Ishikawa (cell line): ENCODE results near the gene BLID.

Source experiments
- CEBPB ChIP-seq: IDR thresholded peaks from 2 replicates; pipeline ENCODE4 v1.6.1; 2012
- CREB1 ChIP-seq: IDR thresholded peaks from 2 replicates; pipeline ENCODE4 v1.6.1; 2012; ENCODE audit warnings: low read depth
- EP300 ChIP-seq: IDR thresholded peaks from 2 replicates; pipeline ENCODE4 v1.6.1; 2012; ENCODE audit warnings: borderline replicate concordance
- NFIC ChIP-seq: IDR thresholded peaks from 2 replicates; pipeline ENCODE4 v1.6.1; 2012
- RAD21 ChIP-seq: IDR thresholded peaks from 2 replicates; pipeline ENCODE4 v1.6.1; 2012; ENCODE audit warnings: low read depth
- TAF1 ChIP-seq: IDR thresholded peaks from 2 replicates; pipeline ENCODE4 v1.6.1; 2012; ENCODE audit warnings: low read depth, mild to moderate bottlenecking
- TCF12 ChIP-seq: IDR thresholded peaks from 2 replicates; pipeline ENCODE4 v1.6.1; 2012; ENCODE audit warnings: low read depth
- TEAD4 ChIP-seq: IDR thresholded peaks from 2 replicates; pipeline ENCODE4 v1.6.1; 2012
- YY1 ChIP-seq: IDR thresholded peaks from 2 replicates; pipeline ENCODE4 v1.6.1; 2012; ENCODE audit warnings: low read depth
- ZBTB7A ChIP-seq: IDR thresholded peaks from 2 replicates; pipeline ENCODE4 v1.6.1; 2012; ENCODE audit warnings: low read depth
- TF ChIP-seq, protein P1 (sequence below): IDR thresholded peaks from 2 replicates; pipeline ENCODE4 v1.6.1; 2012; ENCODE audit warnings: low read depth, mild to moderate bottlenecking
- TF ChIP-seq, protein P2 (sequence below): IDR thresholded peaks from 2 replicates; pipeline ENCODE4 v1.6.1; 2012
- TF ChIP-seq, protein P3 (sequence below): IDR thresholded peaks from 2 replicates; pipeline ENCODE4 v1.6.1; 2012

DNA sequence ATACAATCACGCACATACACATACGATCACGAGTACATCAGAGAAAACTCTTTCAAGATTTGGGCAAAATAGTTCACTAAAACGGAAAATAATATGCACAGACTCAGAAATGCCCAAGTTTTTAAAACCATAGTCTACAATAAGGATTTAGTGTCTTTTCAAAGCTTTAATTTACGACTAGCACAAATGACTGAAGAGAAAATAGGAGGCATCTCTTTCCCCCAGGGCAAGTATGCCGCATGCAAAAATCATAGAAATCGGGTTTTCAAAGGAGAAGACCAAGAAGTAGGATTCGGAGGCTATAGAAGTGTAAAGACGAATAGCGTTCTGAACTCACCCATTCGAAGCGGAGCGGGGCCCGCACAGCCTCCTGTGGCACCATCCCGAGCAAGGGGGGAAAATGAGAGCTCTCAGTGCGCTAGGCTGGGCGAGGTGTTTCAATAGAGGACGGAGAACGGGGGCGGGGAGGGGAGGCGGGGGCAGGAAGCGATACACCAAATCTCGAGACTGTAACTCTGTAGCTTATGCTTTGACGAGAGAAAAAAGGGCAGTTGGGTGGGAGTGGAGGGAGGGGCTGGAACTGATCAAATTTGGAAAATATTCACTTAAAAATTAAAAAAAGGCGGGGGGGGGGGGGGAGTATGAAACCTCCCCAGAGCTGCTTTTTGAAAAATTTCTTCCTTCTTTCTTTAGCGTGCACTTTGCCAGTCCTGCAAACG lies 15.8 kb downstream of the BLID start:
- TF ChIP-seq, protein P1, sequence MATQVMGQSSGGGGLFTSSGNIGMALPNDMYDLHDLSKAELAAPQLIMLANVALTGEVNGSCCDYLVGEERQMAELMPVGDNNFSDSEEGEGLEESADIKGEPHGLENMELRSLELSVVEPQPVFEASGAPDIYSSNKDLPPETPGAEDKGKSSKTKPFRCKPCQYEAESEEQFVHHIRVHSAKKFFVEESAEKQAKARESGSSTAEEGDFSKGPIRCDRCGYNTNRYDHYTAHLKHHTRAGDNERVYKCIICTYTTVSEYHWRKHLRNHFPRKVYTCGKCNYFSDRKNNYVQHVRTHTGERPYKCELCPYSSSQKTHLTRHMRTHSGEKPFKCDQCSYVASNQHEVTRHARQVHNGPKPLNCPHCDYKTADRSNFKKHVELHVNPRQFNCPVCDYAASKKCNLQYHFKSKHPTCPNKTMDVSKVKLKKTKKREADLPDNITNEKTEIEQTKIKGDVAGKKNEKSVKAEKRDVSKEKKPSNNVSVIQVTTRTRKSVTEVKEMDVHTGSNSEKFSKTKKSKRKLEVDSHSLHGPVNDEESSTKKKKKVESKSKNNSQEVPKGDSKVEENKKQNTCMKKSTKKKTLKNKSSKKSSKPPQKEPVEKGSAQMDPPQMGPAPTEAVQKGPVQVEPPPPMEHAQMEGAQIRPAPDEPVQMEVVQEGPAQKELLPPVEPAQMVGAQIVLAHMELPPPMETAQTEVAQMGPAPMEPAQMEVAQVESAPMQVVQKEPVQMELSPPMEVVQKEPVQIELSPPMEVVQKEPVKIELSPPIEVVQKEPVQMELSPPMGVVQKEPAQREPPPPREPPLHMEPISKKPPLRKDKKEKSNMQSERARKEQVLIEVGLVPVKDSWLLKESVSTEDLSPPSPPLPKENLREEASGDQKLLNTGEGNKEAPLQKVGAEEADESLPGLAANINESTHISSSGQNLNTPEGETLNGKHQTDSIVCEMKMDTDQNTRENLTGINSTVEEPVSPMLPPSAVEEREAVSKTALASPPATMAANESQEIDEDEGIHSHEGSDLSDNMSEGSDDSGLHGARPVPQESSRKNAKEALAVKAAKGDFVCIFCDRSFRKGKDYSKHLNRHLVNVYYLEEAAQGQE, result no peak
- TF ChIP-seq CREB1, result no peak
- TF ChIP-seq, protein P2, sequence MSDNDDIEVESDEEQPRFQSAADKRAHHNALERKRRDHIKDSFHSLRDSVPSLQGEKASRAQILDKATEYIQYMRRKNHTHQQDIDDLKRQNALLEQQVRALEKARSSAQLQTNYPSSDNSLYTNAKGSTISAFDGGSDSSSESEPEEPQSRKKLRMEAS, result no peak
- TF ChIP-seq ZBTB7A, result no peak
- TF ChIP-seq EP300, result no peak
- TF ChIP-seq TEAD4, result no peak
- TF ChIP-seq, protein P3, sequence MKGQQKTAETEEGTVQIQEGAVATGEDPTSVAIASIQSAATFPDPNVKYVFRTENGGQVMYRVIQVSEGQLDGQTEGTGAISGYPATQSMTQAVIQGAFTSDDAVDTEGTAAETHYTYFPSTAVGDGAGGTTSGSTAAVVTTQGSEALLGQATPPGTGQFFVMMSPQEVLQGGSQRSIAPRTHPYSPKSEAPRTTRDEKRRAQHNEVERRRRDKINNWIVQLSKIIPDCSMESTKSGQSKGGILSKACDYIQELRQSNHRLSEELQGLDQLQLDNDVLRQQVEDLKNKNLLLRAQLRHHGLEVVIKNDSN, result no peak
- TF ChIP-seq TCF12, result no peak
- TF ChIP-seq RAD21, result no peak
- TF ChIP-seq TAF1, result no peak
- TF ChIP-seq CEBPB, result no peak
- TF ChIP-seq NFIC, result no peak
- no peak for TF ChIP-seq YY1
